MG63 (cell line): ENCODE results near the gene HVCN1. TPM values are rescaled to one million over a fixed set of nuclear protein-coding genes. Genes with fewer than 3 reads are reported as not detected.
"Not testable (repeated sequence)": the region's sequence is repeated elsewhere in the genome, so short reads cannot be mapped to it uniquely, and the experiment has no call there.

ENCODE experiments used
- DNase-seq: peaks from one replicate; pipeline ENCODE4 v3.0.0-alpha.2; 2020
- H3K27me3 ChIP-seq: fragments of 250-450 bp; sonication (Bioruptor Pico); 2 replicates; pipeline ENCODE4 v1.5.1; 2020; ENCODE audit warnings: mild to moderate bottlenecking, moderate library complexity
- H3K36me3 ChIP-seq: fragments of 250-450 bp; sonication (Bioruptor Pico); 2 replicates; pipeline ENCODE4 v1.5.1; 2020; ENCODE audit warnings: mild to moderate bottlenecking, moderate library complexity
- H3K4me3 ChIP-seq: fragments of 250-450 bp; sonication (Bioruptor Pico); 2 replicates; pipeline ENCODE4 v1.5.1; 2020; ENCODE audit warnings: mild to moderate bottlenecking, moderate library complexity
- H3K9me3 ChIP-seq: fragments of 250-450 bp; sonication (Bioruptor Pico); 2 replicates; pipeline ENCODE4 v1.5.1; 2020; ENCODE audit warnings: mild to moderate bottlenecking, moderate library complexity
- total RNA-seq: library from RNA; depleted of rRNA; stranded (reverse); fragments of >200 nt; shearing (Covaris generic); gene quantifications from 2 replicates; pipeline ENCODE4 v1.2.3, GENCODE V29; 2014; ENCODE audit warnings: low replicate concordance; rRNA removed

Gene HVCN1, protein sequence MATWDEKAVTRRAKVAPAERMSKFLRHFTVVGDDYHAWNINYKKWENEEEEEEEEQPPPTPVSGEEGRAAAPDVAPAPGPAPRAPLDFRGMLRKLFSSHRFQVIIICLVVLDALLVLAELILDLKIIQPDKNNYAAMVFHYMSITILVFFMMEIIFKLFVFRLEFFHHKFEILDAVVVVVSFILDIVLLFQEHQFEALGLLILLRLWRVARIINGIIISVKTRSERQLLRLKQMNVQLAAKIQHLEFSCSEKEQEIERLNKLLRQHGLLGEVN
- total RNA-seq, result not detected in 2 replicates

DNA sequence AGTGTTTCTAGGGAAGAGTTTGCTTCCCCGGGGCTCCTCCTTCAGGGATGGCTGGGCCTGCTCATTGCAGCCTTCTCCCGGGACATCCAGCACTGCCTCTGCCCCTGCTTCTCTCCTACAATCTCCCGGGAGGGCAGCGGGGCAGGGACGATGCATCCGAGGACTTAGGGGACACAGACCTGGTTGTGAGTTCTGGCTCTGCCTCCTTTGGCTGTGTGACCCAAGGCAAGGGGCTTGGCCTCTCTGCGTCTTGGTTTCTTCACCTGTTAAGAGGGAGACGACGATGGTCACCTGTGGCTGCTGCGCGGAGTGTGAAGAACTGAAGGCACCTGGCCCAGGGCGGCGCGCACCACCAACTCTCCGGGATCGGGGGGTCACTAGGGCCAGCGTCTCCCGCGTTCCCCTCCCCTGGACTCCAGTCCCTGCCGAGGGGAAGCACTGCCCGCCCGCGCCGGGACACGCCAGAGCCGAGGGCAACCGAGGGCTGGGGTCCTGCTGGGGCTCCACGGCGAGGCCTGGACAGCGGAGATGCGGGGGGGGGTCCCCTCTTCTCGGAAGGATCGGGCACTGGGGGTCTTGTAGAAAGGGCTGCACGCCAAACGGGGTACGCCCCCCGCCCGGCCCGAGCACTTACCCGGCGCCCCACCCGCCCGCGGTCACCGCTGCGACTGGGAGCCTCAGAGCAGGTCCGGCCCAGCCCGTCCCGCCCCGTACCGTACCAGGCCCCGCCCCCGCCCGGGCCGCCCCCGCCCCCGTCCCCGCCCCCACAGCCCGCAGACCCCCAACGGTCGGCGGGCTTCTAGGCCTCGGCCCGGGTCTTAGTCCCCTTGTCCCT, at the start of gene HVCN1:
TSS of gene HVCN1 (minus strand) at position 670 of the 835 bp plus-strand sequence. CDS start 5,870 bp downstream, outside the sequence.
- peaks cover 7% of the 10 kb centered on the region; the same call in 1 of the 2 replicates for H3K27me3 ChIP-seq
- 0 out of 2 replicates have a peak within 1 kb of the TSS, but pooled peaks have one; percentile 14 for H3K4me3 ChIP-seq

DNA sequence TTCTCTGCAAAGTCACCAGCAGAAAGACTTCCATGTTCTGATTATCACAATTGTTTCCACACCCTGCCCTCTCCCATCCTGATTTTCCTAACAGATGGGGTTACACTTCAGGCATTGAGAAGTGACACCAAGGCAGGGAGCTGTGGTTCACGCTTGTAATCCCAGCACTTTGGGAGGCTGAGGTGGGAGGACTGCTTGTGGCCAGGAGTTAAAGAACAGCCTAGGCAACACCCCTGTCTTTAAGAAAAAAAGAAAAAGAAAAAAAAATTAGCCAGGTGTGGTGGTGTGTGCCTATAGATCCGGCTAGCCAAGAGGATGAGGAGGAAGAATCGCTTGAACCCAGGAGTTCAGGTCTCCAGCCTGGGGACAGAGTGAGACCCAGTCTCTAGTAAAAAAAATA, 48.6 kb upstream of the HVCN1 start:
- Histone ChIP-seq H3K36me3 (peaks cover 67% of the 10 kb centered on the region), H3K27me3 (no peaks in the 10 kb centered on the region), H3K4me3 (no peak overlapping the region), H3K9me3 (no peaks in the 10 kb centered on the region)
- DNase-seq, result no peak

More for the DNA sequence above, at the start of gene HVCN1:
- no peak for DNase-seq
- Histone ChIP-seq H3K9me3 (no peaks in the 10 kb centered on the region), H3K36me3 (no peaks in the 10 kb centered on the region)

GRCh38 chr12:110737016-110737415, 48.1 kb upstream of the HVCN1 start:
- not testable (repeated sequence) for H3K4me3 ChIP-seq, DNase-seq, H3K27me3 ChIP-seq, H3K9me3 ChIP-seq
- peaks cover 70% of the 10 kb centered on the region for H3K36me3 ChIP-seq

GRCh38 chr12:110733900-110734299, 45.0 kb upstream of the HVCN1 start:
- no peaks in the 10 kb centered on the region for H3K27me3 ChIP-seq
- no peaks in the 10 kb centered on the region for H3K9me3 ChIP-seq
- no peak for DNase-seq
- H3K36me3 ChIP-seq, result peaks cover 79% of the 10 kb centered on the region
- H3K4me3 ChIP-seq, result no peak overlapping the region

DNA sequence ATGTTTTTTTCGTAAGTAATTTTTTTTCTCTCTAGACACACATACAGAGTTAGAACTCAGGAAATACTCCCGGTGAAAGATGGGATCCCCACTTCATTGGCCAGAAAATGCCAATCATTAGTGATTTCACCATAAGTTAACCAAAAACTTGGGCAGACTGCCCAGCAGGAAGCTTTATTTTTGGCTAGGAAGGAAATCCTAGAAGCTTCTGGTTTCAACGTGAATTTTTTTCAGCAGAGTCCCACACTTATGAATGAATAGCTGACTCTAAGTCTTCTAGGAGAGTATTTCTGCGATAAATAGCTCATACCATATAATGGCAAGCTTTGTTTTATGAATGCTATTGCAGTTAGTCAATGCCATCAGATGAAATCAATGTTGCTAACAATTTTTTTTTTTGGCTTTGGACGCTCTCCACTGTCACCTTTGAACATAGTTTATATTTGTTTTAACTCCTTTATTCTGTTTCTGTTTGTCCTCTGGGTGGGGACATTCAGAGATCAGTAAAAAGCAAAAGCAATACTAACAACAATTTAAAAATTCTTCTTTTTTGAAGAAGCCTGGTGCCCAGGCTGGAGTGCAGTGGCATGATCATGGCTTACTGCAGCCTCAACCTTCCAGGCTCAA, 44.3 kb upstream of the HVCN1 start:
- Histone ChIP-seq H3K4me3 (no peak overlapping the region), H3K36me3 (peaks cover 78% of the 10 kb centered on the region), H3K27me3 (no peaks in the 10 kb centered on the region), H3K9me3 (no peaks in the 10 kb centered on the region)
- peak; percentile 43 for DNase-seq

GRCh38 chr12:110732572-110732971, 43.7 kb upstream of the HVCN1 start:
- H3K4me3 ChIP-seq, result no peak overlapping the region
- DNase-seq, result no peak
- H3K9me3 ChIP-seq, result no peaks in the 10 kb centered on the region
- no peaks in the 10 kb centered on the region for H3K27me3 ChIP-seq
- peaks cover 82% of the 10 kb centered on the region for H3K36me3 ChIP-seq

DNA sequence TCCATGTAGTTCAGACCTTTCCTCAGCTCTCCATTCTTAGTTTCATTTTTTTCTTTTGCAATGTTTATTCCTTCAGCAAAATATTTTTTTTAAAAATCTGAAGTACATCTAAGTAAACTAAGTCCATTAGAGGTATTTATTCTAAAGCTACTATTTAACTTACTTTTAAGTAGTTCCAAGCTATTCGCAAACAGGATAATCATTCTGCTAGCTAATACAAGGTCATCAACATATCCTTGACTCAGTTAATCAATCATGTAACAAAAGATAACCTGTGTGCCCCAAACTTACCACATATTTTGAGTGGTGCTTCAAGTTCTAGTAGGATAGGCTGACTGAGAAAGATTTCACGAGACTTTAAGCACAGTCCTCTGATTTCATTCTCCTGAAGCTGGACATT, 42.6 kb upstream of the HVCN1 start:
- no peaks in the 10 kb centered on the region for H3K9me3 ChIP-seq
- no peaks in the 10 kb centered on the region for H3K27me3 ChIP-seq
- H3K36me3 ChIP-seq, result peaks cover 87% of the 10 kb centered on the region
- no peak overlapping the region for H3K4me3 ChIP-seq
- DNase-seq, result no peak

- DNase-seq, result no peak
- H3K4me3 ChIP-seq, result no peak overlapping the region
- peaks cover 86% of the 10 kb centered on the region for H3K36me3 ChIP-seq
- no peaks in the 10 kb centered on the region for H3K9me3 ChIP-seq
- H3K27me3 ChIP-seq, result no peaks in the 10 kb centered on the region
Observed at GRCh38 chr12:110728628-110729027, 39.7 kb upstream of the HVCN1 start.

GRCh38 chr12:110726708-110727369, 37.9 kb upstream of the HVCN1 start:
- Histone ChIP-seq H3K27me3 (no peaks in the 10 kb centered on the region), H3K9me3 (no peaks in the 10 kb centered on the region), H3K4me3 (no peak overlapping the region), H3K36me3 (peaks cover 93% of the 10 kb centered on the region)
- DNase-seq, result no peak

DNA sequence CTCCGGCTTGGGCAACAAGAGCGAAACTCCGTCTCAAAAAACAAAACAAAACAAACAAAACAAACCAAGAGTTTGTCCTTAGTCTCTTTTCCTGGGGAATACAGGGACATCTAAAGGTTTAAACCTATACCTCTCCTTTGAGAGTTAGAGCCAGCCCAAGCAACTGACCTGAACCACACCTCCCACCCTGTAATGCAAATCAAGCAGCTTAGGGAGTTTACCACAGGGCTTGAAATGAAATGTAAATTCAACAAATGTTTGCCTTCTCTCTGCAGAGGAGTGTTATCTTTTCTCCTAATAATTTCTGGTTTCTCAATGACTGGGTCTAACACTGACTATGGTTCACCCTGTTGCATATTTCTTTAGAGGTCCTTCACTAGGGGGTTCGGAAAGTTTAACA, 37.1 kb upstream of the HVCN1 start:
- no peaks in the 10 kb centered on the region for H3K9me3 ChIP-seq
- H3K27me3 ChIP-seq, result no peaks in the 10 kb centered on the region
- no peak for DNase-seq
- peaks cover 93% of the 10 kb centered on the region for H3K36me3 ChIP-seq
- no peak overlapping the region for H3K4me3 ChIP-seq

DNA sequence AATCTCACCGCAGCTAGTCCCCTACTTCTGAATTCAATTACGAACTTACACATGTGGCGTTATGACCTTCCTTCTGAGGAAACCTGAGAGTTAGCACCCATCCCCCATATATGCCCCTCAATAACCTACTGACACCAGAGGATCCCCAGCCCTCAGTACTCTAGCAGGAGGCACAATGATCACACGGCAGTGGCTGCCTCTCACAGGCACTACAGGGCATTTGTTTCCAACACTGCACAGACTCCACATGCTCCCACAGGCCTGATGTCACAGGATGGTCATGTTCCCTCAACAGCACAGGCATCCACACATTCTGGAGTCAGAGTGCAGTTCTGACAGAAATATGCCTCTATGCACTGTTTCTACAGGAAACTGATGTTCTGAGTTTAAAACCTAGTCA, 36.4 kb upstream of the HVCN1 start:
- H3K9me3 ChIP-seq, result no peaks in the 10 kb centered on the region
- no peaks in the 10 kb centered on the region for H3K27me3 ChIP-seq
- no peak overlapping the region for H3K4me3 ChIP-seq
- no peak for DNase-seq
- H3K36me3 ChIP-seq, result peaks cover 93% of the 10 kb centered on the region

DNA sequence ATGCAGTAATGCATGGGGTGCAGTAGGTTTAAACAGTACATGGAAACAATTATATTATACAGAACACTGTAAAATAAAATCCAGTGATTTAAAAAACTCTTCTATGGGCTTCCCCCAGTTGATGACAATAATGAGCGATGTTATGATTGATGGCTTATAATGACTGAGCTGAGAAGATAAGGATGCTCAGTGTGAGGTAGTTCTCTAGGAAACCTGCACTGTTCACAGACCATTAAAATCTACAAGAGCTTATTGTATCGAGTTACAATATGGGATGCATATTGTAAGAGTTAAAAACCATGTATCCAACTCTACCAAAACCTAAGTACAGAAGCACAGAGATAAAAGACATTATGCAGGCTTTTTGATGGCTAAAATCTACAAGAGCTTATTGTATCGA, 34.0 kb upstream of the HVCN1 start:
- DNase-seq, H3K4me3 ChIP-seq, H3K27me3 ChIP-seq, H3K9me3 ChIP-seq: not testable (repeated sequence)
- H3K36me3 ChIP-seq, result peaks cover 96% of the 10 kb centered on the region

- no peaks in the 10 kb centered on the region for H3K9me3 ChIP-seq
- H3K4me3 ChIP-seq, result no peak overlapping the region
- no peaks in the 10 kb centered on the region for H3K27me3 ChIP-seq
- H3K36me3 ChIP-seq, result peaks cover 93% of the 10 kb centered on the region
- DNase-seq, result no peak
Observed at GRCh38 chr12:110721570-110721969, 32.7 kb upstream of the HVCN1 start.

GRCh38 chr12:110720516-110720915, 31.6 kb upstream of the HVCN1 start:
- H3K4me3 ChIP-seq, result no peak overlapping the region
- H3K36me3 ChIP-seq, result peaks cover 82% of the 10 kb centered on the region
- no peaks in the 10 kb centered on the region for H3K27me3 ChIP-seq
- no peaks in the 10 kb centered on the region for H3K9me3 ChIP-seq
- DNase-seq, result no peak

GRCh38 chr12:110718222-110718908, 29.4 kb upstream of the HVCN1 start:
- peaks cover 65% of the 10 kb centered on the region for H3K36me3 ChIP-seq
- H3K9me3 ChIP-seq, result no peaks in the 10 kb centered on the region
- no peak for DNase-seq
- H3K27me3 ChIP-seq, result no peaks in the 10 kb centered on the region
- no peak overlapping the region for H3K4me3 ChIP-seq

- Histone ChIP-seq H3K36me3 (peaks cover 51% of the 10 kb centered on the region), H3K9me3 (no peaks in the 10 kb centered on the region), H3K4me3 (no peak overlapping the region), H3K27me3 (no peaks in the 10 kb centered on the region)
- no peak for DNase-seq
Observed at GRCh38 chr12:110717037-110717436, 28.1 kb upstream of the HVCN1 start.
